ENCODE results near the gene SPATA17.

- TF ChIP-seq, protein P1, sequence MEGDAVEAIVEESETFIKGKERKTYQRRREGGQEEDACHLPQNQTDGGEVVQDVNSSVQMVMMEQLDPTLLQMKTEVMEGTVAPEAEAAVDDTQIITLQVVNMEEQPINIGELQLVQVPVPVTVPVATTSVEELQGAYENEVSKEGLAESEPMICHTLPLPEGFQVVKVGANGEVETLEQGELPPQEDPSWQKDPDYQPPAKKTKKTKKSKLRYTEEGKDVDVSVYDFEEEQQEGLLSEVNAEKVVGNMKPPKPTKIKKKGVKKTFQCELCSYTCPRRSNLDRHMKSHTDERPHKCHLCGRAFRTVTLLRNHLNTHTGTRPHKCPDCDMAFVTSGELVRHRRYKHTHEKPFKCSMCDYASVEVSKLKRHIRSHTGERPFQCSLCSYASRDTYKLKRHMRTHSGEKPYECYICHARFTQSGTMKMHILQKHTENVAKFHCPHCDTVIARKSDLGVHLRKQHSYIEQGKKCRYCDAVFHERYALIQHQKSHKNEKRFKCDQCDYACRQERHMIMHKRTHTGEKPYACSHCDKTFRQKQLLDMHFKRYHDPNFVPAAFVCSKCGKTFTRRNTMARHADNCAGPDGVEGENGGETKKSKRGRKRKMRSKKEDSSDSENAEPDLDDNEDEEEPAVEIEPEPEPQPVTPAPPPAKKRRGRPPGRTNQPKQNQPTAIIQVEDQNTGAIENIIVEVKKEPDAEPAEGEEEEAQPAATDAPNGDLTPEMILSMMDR (IDR thresholded peaks at IDR 0.05) = no peak
- TF ChIP-seq POLR2A (IDR thresholded peaks at IDR 0.05) = no peak
Measured at GRCh38 chr1:217602380-217602779, 28.8 kb upstream of the SPATA17 start.

Data from adrenal gland (tissue), 5 donors.